Measurements from ENCODE around the gene GNG11.

Gene GNG11

DNA sequence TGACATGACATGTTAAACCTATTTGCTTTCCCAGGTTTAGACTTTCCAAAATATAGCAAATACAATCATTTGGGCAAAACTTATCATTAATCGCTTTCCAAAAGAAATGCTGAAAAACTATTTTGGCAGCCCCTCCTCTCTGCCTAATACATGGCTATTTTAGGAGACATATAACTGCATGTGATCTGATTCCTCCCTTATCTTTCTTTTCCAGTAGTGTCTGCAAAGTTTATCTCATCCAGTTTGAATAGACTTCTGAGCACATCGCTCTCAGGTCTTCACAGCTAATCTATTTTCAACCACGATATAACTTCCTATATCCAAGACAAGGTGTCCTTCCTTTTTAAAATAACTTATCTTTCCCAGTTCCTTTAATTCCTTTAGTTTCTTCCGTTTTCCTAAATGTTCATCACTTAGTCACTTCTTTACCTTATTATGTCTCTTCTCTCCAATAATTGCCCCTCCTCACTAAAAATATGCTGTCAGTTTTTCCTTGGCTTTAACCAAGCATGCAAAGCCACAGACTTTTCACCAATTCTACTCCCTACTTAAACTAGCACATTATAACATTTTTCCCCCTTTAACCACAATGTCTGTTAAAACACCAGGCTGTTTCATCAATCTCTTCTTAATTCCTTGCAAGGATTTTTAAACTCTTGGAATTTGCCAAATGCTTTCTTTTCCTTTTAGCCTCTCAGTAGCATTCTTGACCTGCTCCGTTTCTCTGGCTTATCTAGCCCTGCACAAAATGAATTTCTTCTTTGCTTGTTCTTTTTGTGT lies 24.4 kb downstream of the GNG11 start:
- in situ Hi-C loops (cut with HindIII; ENCODE audit: low sequenced_read_pairs): no loop called here

DNA sequence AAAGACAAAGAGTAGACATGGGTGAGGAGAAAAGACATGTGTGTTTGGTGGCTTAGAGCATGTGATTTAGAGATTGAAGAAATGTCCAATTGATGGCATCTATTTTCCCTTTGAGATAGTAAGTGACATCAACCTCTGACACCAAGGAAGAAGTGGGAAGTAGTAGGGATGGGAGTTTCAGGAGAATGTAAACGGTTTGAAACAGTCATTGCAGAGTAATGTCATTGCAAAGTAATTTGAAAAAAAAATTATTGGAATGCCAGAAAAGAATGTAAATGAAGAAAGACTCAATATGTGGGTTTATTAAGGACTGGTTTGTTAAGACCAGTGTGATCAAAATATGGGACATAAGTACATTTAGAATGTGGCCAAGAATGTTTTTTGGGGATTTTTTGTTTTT lies 26.6 kb downstream of the GNG11 start:
- in situ Hi-C loops (cut with HindIII; ENCODE audit: low sequenced_read_pairs): no loop called here

DNA sequence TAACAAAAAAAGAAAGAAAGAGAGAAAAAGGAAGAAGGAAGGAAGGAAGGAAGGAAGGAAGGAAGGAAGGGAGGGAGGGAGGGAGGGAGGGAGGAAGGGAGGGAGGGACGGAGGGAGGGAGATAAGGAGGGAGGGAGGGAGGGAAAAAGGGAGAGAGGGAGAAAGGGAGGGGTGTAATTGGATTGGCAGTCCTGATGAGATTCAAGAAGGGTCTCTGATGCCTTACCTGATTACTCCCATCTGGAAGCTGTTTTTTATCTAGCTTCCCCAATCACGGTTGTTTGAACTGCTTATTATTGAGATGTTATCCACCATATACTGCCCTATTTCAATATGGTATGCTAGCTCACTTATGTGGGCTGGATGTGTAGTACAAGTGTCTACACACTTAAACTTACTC lies 27.3 kb downstream of the GNG11 start:
- in situ Hi-C loops (cut with HindIII; ENCODE audit: low sequenced_read_pairs): no loop called here

DNA sequence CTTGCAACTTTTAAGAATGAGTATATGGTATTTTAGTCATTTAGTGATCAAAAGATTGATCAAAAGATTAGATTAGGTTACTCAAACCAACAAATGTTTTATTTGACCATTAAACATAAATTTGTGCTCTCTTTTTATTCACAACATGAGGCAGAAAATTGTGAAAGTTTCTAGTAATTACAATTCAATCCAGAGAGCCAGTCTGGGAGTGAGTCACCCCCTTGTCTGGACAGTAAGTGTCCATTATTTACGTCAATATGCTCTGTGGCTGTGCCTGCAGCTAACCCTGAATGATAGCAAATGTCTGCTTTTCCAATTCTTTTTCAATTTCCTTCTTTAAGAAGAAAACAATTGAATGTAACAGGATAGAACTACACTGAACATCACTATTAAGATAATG lies 27.9 kb downstream of the GNG11 start:
- in situ Hi-C loops (cut with HindIII; ENCODE audit: low sequenced_read_pairs): no loop called here

DNA sequence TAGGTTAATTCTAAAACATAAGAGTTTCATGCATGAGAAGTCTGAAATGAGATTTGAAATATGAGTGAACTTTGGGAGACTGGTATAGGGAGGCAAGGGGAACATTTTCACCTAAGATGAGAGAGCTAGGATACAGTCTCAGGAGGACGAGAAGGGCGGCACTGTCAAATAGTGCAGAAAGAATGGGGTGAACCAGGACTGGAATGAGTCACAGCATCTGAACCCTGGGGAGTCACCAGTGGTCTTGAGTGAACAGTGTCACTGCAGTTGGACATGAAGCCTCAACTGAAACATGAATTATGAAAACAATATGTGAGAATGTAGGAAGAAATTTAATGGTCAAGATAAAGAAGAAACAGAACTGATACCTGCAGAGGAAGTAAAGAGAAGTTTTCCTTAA lies 33.8 kb downstream of the GNG11 start:
- in situ Hi-C loops (cut with HindIII; ENCODE audit: low sequenced_read_pairs): no loop called here

DNA sequence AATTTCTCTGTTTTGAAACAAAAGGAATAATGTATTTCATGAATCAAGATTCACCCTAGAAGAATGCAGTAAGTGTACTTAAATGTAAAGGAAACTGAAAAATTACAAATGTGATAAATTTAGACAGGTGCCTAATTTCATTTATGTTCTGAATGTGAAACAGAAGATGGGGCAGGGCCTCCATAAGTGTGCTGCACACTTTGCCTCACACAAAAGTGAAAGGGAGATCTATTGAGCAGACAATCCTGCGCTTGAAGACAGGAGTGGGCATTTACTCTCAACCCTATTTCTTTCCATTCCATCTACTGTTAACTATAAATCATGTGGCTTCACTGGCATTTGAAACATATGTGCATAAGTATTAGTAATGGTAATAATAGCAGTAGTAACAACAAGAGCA lies 36.2 kb downstream of the GNG11 start:
- in situ Hi-C loops (cut with HindIII; ENCODE audit: low sequenced_read_pairs): no loop called here

DNA sequence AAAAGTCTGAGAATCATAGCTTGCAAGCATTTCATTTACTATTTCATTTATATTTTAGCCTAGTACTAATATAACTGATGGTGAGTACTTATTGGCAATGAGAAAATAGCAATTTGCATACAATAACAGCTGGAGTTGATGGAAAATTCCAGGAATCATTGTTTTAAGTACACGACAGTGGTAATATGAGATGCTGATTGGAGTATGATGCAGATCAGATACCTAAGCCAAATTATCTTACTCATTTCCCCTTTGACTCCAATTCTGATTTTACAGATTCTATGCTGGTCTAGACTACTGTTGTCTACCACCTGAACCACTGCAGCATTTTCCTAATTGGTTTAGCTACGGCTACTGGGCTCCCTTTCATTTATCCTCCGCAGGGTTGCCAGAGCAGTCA lies 36.7 kb downstream of the GNG11 start:
- in situ Hi-C loops (cut with HindIII; ENCODE audit: low sequenced_read_pairs): no loop called here

DNA sequence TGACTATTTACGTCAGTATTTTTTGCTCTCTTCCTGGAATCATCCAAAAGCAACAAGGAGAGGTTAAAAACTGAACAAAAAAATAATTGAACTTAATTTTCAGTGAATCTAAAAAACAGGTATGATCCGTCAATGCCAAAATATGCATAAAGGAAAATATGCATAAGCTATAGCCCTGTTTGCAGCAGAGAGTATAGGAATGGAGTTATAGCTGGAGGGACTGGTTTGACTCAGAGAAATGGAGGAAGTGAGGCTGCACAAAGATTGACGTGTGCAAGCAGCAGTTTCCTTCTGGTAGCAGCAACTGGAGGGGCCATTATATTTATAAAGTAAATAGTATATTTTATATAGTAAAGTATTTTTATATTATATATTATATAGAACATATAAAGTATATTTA lies 37.1 kb downstream of the GNG11 start:
- in situ Hi-C loops (cut with HindIII; ENCODE audit: low sequenced_read_pairs): no loop called here

DNA sequence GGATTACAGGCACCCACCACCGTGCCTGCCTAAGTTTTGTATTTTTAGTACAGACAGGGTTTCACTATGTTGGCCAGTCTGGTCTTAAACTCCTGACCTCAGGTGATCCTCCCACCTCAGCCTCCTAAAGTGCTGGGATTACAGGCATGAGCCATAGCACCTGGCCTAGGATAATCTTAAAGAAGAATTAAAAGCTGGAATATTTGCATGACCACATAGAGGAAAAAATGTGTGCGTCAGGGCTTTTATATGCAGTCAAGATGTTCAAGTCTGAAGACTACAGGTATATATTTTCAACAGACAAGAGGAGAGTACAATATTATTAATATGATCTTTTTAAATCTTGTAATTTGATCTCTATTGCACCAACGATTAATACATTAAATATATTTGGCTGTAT lies 39.5 kb downstream of the GNG11 start:
- in situ Hi-C loops (cut with HindIII; ENCODE audit: low sequenced_read_pairs): no loop called here

- in situ Hi-C loops (cut with HindIII; ENCODE audit: low sequenced_read_pairs): no loop called here
Measured at GRCh38 chr7:93964262-93964661, 42.7 kb downstream of the GNG11 start.

- in situ Hi-C loops (cut with HindIII; ENCODE audit: low sequenced_read_pairs): no loop called here
Measured at GRCh38 chr7:93964813-93965212, 43.3 kb downstream of the GNG11 start.

- in situ Hi-C loops (cut with HindIII; ENCODE audit: low sequenced_read_pairs): no loop called here
Measured at GRCh38 chr7:93968911-93969620, 47.5 kb downstream of the GNG11 start.

DNA sequence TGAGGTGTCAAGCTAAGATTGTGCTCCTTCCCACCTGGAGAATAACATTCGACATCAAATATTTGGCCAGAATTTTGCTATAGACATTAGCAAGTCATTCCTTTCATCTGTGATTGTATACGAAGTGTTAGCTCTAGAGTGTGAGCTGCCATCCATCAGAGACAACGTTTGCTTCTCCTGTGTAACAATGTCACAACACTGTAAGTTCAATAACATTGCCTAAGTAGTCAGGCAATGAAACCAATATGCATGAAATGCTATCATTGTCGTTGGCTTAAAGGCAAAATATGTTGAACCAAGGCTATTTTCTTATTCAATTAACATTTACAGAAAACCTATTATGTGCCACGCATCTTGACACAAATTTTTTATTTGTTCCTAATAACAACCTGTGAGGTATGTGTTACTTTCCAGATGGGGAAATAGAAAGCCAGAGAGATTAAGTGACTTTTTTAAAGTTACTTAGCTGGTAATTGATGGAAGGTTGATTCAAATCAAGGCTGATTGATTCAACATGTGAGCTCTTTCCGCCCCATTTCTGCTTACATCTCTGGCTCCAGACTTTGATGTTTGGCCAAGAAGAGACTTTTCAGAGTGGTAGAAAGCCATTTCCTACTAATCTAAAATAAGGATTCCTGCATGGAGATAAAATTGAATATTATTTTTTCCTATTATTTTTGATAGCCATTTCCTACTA lies 50.6 kb downstream of the GNG11 start:
- in situ Hi-C loops (cut with HindIII; ENCODE audit: low sequenced_read_pairs): no loop called here

- in situ Hi-C loops (cut with HindIII; ENCODE audit: low sequenced_read_pairs): no loop called here
Measured at GRCh38 chr7:93973134-93973533, 51.6 kb downstream of the GNG11 start.

- in situ Hi-C loops (cut with HindIII; ENCODE audit: low sequenced_read_pairs): no loop called here
Measured at GRCh38 chr7:93977211-93977950, 55.8 kb downstream of the GNG11 start.

Measured in DLD1 (cell line).